ENCODE data around the gene KCTD14.

Gene KCTD14

GRCh38 chr11:78038697-78039313 lies 15.7 kb upstream of the KCTD14 start:
- TF ChIP-seq CTCF (IDR thresholded peaks at IDR 0.05; ENCODE audit: insufficient read depth, low read length, missing control alignments): no peak
- ChIA-PET CTCF (interaction anchor here (1.2 kb wide), 1 partner anchor 11 kb away, joined by 4 read pairs; no protein-coding TSS in a partner anchor), POLR2A (no interaction called here)
- DNase-seq (ENCODE audit: low read depth, low spot score): no peak
- H3K4me3 ChIP-seq (ENCODE audit: low read depth, low read length): no peak overlapping the region

- DNase-seq (ENCODE audit: low read depth, low spot score): no peak
- H3K4me3 ChIP-seq (ENCODE audit: low read depth, low read length): no peak overlapping the region
- POLR2A ChIA-PET: no interaction called here
- CTCF ChIA-PET: interaction anchor here (0.6 to 9.6 kb wide), 2 partner anchors 8 to 33 kb away, joined by 3 to 90 read pairs; no protein-coding TSS in a partner anchor
- TF ChIP-seq CTCF (IDR thresholded peaks at IDR 0.05; ENCODE audit: insufficient read depth, low read length, missing control alignments): no peak
Measured at GRCh38 chr11:78037825-78038620, 14.9 kb upstream of the KCTD14 start.

- TF ChIP-seq CTCF (IDR thresholded peaks at IDR 0.05; ENCODE audit: insufficient read depth, low read length, missing control alignments): no peak
- DNase-seq (ENCODE audit: low read depth, low spot score): no peak
- POLR2A ChIA-PET: no interaction called here
- CTCF ChIA-PET: interaction anchor here (9.6 kb wide), 1 partner anchor 9 kb away, joined by 90 read pairs; no protein-coding TSS in a partner anchor
- H3K4me3 ChIP-seq (ENCODE audit: low read depth, low read length): no peak overlapping the region
Measured at GRCh38 chr11:78037056-78037455, 14.0 kb upstream of the KCTD14 start.

GRCh38 chr11:78036313-78036712 lies 13.2 kb upstream of the KCTD14 start:
- POLR2A ChIA-PET: no interaction called here
- DNase-seq (ENCODE audit: low read depth, low spot score): no peak
- CTCF ChIA-PET: interaction anchor here (0.6 to 9.6 kb wide), 3 partner anchors 10 to 53 kb away, joined by 3 to 90 read pairs (median 3); no protein-coding TSS in a partner anchor
- TF ChIP-seq CTCF (IDR thresholded peaks at IDR 0.05; ENCODE audit: insufficient read depth, low read length, missing control alignments): no peak
- H3K4me3 ChIP-seq (ENCODE audit: low read depth, low read length): no peak overlapping the region

- no peak overlapping the region for H3K4me3 ChIP-seq (ENCODE audit: low read depth, low read length)
- DNase-seq (ENCODE audit: low read depth, low spot score): no peak
- ChIA-PET POLR2A (no interaction called here), CTCF (interaction anchor here (1.3 to 9.6 kb wide), 2 partner anchors 12 to 30 kb away, joined by 3 to 90 read pairs; no protein-coding TSS in a partner anchor)
- no peak for TF ChIP-seq CTCF (IDR thresholded peaks at IDR 0.05; ENCODE audit: insufficient read depth, low read length, missing control alignments)
Measured at GRCh38 chr11:78034623-78035022, 11.5 kb upstream of the KCTD14 start.

GRCh38 chr11:78033040-78033439 lies 10.0 kb upstream of the KCTD14 start:
- POLR2A ChIA-PET: no interaction called here
- H3K4me3 ChIP-seq (ENCODE audit: low read depth, low read length): no peak overlapping the region
- TF ChIP-seq CTCF (IDR thresholded peaks at IDR 0.05; ENCODE audit: insufficient read depth, low read length, missing control alignments): no peak
- CTCF ChIA-PET: interaction anchor here (9.6 kb wide), 1 partner anchor 13 kb away, joined by 90 read pairs; no protein-coding TSS in a partner anchor
- no peak for DNase-seq (ENCODE audit: low read depth, low spot score)

Data from AG04449 (cell line).